CD4-positive, alpha-beta T cell treated with Interleukin-15 for 1 hour (primary cell): ENCODE results near the gene AP4S1.
"Not testable (repeated sequence)": the region's sequence is repeated elsewhere in the genome, so short reads cannot be mapped to it uniquely, and the experiment has no call there.

Experiments used
- DNase-seq: peaks from one replicate; pipeline ENCODE4 v3.0.0-alpha.2; 2020

AP4S1 gene

DNA sequence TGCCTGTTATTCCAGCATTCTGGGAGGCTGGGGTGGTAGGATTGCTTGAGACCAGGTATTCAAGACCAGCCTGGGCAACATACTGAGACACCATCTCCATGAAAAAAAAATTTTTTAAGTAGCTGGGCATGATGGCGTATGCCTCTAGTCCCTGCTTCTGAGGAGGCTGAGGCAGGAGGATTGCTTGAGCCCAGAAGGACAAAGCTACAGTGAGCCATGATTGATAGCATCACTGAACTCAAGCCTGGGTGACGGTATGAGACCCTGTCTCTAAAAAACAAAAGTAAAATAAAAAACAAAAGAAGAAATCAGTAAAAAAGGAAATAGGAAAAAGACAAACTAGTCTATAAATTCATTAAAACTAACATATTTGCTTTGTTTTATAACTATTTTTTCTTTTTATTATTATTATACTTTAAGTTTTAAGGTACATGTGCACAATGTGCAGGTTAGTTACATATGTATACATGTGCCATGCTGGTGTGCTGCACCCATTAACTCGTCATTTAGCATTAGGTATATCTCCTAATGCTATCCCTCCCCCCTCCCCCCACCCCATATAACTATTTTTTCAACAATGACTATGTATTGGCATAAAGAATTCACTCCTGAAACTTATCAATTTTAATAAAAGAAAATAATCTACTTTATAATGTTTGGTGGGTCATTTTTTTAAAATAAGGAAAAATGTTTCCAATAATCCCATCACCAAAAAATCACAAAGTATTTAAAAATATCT lies 15.4 kb upstream of the AP4S1 start:
- no peak for DNase-seq

DNA sequence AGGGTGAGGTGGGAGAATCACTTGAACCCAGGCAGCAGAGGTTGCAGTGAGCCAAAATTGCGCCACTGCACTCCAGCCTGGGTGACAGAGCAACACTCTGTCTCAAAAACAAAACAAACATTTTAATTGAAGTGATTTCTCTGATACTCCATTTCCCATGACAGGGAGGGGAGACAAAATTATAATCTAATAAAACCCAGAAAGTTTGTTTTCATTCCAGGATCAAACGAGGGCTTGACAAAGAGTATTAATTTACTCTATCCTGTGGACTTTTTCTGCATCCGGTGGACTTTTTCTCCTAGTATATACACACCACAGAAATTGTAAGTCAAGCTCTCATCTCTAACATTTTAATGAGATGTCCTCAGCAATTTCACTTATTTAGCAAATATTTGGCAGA lies 14.5 kb upstream of the AP4S1 start:
- DNase-seq: no peak

DNA sequence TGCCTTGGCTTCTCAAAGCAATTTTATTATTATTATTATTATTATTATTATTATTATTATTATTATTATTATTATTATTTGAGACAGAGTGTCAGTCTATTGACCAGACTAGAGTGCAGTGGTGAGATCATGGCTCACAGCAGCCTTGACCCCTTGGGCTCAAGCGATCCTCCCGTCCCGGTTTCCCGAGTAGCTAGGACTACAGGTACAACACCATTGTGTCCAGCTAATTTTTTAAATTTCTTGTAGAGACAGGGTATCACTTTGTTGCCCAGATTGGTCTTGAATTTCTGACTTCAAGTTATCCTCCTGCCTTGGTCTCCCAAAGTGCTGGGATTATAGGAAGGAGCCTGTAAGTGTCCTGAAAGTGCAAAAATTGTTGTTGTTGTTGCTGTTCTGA lies 11.6 kb upstream of the AP4S1 start:
- no peak for DNase-seq

DNA sequence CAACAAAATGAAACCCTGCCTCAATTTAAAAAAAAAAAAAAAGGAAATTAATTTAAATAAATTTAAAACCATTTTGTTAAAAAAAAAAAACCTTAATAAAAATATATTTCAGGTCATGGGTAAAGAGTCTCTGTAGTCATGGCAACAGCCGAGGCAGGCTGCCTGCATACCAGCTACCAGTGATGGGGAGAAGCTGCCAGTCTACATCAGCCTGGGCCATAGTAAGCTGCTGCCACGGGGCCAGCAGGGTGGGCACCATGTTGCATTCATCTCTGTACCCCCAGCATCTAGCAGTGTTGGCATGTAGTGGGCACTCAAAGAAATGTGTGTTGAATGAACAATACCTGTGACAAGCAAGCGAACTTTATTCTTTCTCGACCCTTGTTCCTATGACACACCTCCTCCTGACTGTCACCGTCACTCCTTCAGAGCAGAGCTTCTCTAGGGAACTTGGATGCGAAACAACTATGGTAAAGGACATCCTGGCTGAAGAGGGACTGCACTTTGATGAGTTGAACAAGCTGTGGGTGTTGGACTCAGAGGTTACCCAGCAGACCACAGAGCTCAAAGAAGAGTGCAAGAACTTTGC lies 7.3 kb upstream of the AP4S1 start:
- no peak for DNase-seq

DNA sequence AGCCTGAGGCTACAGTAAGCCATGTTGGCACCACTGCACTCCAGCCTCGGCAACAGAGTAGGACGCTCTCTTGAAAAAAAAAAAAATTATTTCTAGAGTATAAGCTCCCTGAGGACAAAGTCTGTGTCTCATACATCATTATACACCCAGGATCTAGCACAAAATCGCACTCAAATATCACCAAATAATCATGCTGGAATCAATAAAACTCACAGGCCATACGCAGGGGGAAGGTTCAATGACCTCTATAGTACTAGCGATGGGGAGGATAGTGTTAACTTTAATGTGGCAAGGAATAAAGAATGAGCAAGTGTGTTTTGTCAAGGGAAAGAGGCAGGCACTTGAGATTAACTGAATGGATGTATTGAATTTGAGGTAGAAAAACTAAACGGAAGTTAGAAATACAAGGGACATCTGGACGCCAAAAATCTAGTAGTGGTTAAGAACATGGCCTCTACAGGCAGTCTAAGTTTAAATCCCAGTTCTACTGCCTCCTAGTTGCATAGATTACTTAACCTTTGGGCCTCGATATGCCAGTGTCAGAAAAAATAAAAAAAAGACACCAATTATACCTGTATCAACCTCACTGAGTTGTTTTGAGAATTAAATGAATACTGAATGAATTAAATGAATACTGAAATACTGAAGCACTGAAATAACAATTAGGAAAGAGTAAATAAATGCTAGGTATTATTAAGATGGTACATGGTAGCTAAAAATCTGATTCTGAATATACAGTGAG lies 4.4 kb upstream of the AP4S1 start:
- DNase-seq: no peak

DNA sequence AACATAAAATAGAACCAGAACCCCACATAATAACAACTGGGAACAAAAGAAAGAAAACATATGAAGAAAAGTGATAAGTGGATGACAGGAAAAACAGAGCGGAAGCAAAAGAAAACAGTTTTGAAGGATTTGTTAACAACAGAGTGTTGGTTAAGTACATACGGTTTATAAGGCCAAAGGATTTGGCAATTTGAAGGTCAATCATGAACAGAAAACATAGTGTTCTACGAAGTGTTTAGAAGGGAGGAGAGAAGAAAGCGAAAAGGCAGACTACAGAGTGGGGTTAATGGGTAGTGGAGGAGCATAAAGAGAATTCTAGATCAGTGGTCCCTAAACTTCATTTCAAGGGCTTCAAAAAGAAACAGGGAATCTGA lies 3.9 kb upstream of the AP4S1 start:
- no peak for DNase-seq

DNA sequence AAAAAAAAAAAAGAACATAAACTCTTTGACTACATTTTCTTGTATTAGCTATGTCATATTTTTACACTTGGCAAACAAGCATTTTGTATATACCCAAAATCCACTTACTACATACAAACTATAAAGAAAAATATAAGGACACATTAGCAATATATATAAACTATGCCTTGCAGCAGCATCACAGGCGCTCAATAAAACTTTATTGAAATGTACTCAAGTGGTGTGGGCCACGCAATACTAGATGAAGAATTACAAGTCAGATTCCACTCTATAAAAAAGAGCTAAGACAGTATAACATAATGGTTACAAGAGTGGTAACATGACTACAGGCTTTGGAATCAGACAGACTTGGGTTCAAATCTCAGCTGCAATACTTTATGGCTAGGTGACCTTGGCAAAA lies 3.1 kb upstream of the AP4S1 start:
- DNase-seq: no peak

DNA sequence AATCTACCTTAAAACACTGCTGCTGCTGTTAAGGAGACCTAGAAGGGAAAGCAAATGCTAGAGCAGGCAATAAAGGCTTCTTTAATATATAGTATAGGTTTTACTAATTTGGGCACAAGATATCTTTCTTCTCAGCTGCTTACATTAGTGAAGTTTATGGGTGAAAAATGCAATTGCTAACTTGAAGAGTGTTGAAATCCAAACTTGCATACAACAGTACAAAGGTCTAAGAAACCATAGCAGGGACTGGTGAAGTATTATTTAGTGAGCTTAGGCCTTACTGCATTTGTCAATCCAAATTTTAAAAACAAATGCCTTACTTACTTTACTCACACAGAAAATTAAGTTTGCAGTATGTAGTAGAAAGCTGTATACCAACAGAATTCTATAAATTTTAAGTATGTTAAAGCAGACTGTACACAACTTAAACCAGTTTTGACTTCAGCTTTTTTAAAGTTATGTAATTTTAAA lies 1.4 kb upstream of the AP4S1 start:
- no peak for DNase-seq

DNA sequence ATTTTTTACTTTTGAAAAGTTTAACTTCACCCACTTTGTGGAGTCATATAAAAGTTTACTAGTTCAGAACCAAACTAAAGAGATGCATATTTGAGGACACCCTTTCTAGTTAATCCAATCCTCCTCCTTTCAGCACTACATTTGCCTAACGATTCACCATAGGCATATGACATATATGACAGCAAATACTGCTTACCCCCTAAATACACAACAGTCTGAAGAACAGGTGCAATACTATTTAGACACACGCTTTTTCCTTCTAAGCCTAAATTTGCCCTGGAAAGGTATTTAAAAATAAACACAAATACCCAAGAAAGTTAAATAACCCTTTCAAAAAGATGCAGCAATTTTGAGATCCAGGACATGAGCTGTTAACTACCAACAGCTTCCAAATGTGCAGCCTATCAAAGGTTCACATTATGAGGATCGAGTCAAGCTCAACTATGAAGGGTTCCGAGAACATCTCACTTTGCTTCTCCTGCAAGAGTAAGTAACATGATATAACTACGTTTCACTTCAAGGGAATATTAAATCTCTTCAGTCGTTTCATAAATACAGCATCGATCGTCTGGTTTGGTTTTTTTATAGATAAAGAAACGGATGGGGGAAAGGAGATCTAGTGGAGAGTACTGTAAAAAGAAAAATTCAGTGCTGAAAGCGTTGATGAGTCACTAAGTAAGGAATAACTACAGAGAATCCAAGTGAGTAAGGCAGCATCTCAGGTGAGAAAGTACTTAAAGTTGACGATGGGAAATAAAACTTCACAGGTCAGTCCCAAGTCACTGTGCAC lies 677 bp upstream of the AP4S1 start:
- DNase-seq: no peak

DNA sequence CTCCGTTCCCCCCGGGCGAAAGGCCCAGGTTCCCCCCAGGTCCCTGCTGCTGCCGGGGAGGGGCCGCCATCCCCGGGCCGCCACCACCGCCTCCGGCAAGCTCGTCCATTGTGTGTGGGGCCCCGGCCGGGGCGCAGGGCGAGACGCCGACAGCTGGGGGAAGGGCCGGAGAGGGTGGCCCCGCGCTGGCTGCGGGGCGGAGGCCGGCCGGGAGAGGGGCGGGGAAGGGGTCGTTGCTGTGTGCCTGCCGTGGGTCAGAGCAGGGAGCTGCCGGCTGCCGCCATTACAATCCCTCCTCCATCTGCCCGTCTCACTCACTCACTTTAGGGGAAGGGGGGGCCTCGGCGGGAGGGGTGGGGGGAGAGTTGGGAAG lies 614 bp downstream of the AP4S1 start, which contains the start of gene STRN3:
STRN3 (minus strand) TSS at position 303 of the 373 bp plus-strand sequence; CDS start at position 109, 194 bp downstream.
- no peak for DNase-seq

DNA sequence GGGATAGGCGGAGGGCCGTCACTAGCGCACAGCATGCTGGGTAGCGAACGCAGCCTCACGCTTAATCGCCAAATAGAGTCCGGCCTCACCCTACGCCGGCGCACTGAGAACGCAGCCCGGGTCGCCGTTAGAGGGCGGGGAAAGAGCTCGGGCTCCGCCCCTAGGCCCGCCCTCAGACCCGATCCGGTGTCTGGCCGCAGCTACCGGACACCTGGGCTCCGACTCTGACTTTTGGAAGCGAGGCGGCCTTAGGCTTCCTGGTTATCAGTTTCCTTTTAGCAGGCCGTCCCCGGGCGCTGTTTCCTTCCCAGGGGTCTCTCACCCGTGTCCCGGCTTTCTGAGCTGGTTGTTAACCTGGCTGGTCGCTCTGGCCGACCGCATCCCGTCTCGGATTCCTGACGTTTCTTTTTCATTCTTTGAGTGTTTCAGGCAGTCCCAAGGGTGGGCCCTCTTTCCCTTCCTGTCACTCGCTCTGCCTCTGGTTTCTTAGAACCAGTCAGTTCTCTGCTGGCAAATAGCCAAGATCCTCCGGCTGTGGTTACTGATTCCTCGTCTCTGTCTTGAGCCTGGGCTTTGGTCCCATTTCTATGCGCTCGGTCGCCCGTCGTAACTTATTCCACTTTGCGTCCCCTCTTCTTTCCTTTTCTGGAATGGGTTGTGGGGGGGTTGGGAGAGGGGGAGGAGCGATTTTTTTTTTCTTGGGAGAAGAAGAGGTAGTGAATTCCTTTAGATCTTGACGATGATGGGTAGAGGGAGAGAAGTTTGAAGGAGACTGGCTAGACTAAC lies 1.2 kb downstream of the AP4S1 start:
- peak; percentile 94 for DNase-seq

DNA sequence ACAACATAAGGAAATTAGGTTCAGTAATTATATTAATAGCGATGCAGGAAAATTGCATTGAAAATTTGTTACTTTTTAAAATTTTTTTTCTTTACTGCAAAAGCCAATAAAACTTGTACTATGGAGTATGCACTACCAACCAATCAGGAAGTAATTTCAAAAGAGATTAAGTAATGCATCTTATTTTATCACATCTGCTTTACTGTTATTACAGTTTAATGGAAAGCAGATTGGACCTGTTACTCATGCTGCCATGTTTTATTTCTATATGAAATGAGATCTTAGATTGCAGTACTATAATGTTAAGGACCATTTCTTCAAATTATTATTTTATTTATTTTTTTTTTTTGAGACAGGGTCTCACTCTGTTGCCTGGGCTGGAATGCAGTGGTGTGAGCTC lies 2.4 kb downstream of the AP4S1 start:
- no peak for DNase-seq

DNA sequence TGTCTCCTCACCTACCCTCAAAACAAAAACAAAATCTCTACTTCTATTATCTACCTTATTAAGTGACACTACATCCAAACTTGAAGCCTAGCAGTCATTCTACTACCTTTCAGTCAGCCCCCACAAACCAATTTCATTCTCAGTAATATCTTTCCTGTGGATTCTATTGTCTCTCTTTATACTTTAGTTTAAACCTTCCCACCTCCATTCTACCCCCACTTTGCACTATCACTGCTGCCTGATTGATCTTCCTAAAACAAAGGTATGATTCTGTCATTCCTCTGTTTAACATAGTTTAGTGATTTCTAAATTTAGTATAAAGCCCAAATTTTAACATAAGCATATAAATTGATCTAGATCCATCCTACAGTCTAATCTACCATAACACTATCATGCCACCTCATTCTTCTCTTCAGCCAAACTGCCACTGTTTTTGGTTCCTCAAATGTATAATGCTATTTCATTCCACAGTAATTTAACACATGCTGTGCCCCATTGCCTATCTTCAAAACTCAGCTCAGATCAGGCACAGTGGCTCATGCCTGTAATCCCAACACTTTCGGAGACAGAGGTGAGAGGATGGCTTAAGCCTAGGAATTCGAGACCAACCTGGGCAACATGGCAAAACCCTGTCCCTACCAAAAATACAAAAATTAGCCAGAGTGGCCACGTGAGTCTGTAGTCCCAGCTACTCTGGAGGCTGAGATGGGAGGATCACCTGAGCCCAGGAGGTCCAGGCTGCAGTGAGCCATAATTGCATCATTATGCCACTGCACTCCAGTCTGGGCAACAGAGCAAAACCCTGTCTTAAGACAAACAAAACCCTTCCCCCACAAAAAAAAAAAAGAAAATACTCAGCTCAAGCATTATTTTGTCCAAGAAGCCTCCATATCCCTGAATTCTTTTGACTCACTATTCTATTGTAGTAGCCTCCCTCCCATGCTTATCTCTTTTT lies 3.8 kb downstream of the AP4S1 start:
- DNase-seq: no peak

DNA sequence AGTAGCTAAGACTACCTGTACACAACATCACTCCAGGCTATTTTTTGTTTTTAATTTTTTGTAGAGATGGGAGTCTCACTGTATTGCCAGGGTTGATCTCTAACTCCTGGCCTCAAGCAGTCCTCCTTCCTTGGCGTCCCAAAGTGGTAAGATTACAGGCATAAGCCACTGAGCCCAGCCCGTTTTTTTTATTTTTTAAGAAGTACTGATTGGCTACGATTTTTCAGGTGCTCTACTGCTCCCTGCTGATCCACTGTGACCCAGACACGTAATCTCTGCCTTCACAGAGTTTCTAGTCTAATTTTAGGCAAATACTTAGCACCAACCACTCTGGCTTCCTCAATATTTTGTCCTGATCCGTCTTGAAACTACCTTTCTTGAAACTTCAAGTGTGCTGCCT lies 5.0 kb downstream of the AP4S1 start:
- no peak for DNase-seq

DNA sequence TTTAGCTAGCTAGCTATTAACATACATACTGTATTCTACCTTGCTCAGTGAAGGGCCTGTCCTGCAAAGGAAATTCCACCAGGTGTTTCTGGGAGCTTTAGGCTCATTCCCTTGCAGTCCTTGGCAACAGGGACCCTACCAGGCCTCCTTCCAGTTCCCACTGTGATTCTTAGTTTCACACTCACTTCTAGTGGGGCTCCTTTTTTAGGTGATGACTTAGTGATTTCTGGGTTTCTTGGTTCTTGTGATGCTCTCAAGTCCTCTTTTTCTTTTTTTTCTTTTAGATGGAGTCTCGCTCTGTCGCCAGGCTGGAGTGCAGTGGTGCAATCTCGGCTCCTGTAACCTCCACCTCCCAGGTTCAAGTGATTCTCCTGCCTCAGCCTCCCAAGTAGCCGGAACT lies 11.1 kb downstream of the AP4S1 start:
- no peak for DNase-seq

DNA sequence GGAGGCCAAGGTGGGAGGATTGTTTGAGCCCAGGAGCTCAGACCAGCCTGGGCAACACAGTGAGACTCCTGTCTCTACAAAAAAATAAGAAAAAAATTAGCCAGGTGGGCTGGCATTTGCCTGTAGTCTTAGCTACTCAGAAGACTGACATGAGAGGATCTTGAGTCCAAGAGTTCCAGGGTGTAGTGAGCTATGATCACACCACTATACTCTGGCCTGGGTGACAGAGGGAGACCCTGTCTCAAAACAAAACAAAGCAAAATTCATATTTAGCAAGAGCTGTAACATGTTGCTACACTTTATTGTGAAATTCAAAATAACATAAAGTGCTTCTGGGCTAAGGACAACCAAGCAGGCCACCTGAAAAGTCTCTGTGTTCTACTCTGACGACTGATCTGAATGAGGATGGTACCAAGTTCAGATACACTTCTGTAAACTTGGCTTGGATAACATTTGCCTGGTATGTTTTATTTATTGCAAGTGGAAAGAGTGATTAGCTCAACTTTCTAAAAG lies 12.3 kb downstream of the AP4S1 start:
- DNase-seq: no peak

DNA sequence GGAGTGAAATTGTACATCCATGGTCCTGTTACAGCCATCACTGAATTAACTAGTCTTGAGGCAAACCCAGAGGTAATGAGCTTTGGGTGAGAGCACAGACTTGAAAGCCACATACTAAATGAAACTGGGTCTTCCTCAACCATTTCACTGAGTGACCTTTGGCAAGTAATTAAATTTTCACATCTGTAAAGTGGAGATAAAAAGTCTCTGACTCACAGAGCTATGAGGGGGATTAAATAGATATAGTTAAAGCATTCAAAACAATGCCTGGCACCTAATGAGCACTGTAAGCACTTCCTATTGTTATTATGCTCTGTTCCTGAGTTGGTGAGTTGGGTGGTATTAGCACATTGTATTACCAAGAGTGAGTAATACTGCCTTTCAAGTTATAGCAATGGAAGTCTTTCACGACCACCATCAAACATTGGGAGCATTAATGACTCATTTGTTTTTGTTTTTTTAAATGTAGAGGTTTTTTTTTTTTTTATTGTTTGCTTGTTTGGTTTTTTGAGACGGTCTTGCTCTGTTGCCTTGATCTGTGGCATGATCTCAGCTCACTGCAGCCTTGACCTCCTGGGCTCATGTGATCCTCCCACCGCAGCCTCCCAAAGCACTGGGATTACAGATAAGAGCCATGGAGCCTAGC lies 13.2 kb downstream of the AP4S1 start:
- DNase-seq: no peak

DNA sequence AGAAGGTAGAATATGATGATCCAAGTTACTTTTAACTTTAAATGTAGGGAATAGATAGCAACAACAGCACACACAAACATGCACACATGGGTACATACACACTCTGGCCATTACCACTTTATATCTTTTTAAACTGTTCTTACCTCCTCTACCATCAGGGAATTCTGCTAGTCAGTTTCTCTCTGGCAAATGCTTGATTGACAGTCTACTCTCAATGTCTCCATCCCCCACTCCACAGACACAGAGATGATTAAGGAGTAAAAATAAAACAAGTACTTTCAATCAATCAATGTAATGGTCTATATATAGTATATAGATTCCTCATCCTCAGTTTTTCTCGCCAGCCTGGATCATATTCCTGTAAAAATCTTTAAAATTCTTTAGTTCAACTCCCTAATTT lies 16.9 kb downstream of the AP4S1 start:
- no peak for DNase-seq

DNA sequence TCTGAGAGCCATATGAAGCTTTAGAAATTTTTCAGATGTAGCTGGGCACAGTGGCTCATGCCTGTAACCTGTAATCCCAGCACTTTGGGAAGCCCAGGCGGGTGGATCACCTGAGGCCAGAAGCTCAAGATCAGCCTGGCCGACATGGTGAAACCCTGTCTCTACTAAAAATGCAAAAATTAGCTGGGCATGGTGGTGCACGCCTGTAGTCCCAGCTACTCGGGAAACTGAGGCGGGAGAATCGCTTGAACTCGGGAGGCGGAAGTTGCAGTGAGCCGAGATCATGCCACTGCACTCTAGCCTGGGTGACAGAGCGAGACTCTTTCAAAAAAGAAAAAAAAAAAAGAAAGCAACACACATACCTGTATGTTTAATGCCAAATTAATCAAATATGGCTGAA lies 17.4 kb downstream of the AP4S1 start:
- DNase-seq: not testable (repeated sequence)

DNA sequence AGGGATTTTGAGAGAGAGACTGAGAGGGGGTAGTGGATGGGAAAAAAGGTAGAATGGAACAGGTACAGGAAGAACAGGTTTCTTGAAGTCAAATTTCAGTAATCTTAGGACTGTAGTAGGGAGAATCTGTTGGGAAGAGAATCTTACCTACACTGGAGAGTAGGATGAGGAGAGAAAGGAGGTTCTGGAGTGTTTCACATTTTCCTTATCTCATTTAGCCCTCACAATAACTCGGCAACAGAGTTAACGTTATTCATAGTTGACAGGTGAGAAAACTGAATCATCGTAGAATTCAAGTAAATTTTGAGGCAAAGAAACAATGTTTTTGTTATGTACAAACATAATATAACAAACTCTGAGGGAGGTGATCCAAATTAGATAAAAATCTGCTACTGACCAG lies 17.9 kb downstream of the AP4S1 start:
- no peak for DNase-seq
